ENCODE results near the gene NARF. TPM values are rescaled to one million over a fixed set of nuclear protein-coding genes. Genes with fewer than 3 reads are reported as not detected.

Gene NARF
- total RNA-seq, 5 donors from 2014 or later (not counting 1 experiment from before 2014, with no cell fraction given), result 85.7 to 113 (median 101) TPM

DNA sequence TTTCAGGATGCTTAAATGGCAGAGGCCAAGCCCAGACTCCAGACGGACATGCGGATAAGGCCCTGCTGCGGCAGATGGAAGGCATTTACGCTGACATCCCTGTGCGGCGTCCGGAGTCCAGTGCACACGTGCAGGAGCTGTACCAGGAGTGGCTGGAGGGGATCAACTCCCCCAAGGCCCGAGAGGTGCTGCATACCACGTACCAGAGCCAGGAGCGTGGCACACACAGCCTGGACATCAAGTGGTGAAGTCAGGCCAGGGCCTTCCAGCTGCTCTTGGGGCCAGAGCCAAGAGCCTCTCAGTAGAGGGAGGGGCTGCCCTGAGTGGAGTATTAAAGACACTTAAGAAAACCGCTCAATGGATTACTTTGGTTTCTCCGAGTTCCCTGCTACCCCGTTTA, 29.4 kb downstream of the NARF start:
- DNase-seq, result no peak
- WGBS (ENCODE audit: insufficient coverage), result 99% methylated on average over 10 of the region's 14 CpGs
- Histone ChIP-seq H3K27ac (ENCODE audit: low read length) (no peak overlapping the region), H3K4me1 (ENCODE audit: control insufficient read depth in 1 of 2, extremely low read depth in 1 of 2, insufficient read depth in 2 of 2, low read length in 2 of 2) (peaks cover 0 to 15% of the 10 kb centered on the region in 2 experiments), H3K4me3 (ENCODE audit: control insufficient read depth in 1 of 2, extremely low read depth in 1 of 2, low read length in 1 of 2) (no peak overlapping the region), H3K36me3 (ENCODE audit: control insufficient read depth in 2 of 2, extremely low read depth in 1 of 2, insufficient read depth in 1 of 2, low read length in 1 of 2) (peaks cover 19 to 41% of the 10 kb centered on the region in 2 donors), H3K9me3 (no peaks in the 10 kb centered on the region), H3K27me3 (replicated peaks in 1 of 2; ENCODE audit: control insufficient read depth in 2 of 2, extremely low read depth in 1 of 2, insufficient read depth in 2 of 2, low read length in 1 of 2) (no peaks in the 10 kb centered on the region)
- Mint-ChIP-seq H3K4me1 (peaks cover 10 to 25% (median 14%) of the 10 kb centered on the region in 3 donors), H3K27me3 (no peaks in the 10 kb centered on the region), H3K27ac (no peak overlapping the region), H3K36me3 (peaks cover 30% of the 10 kb centered on the region), H3K9me3 (no peaks in the 10 kb centered on the region), H3K4me3 (no peak overlapping the region)
- ATAC-seq (replicated peaks in 1 of 4), result no peak
- ChIA-PET CTCF (no interaction called here), POLR2A (no interaction called here)

DNA sequence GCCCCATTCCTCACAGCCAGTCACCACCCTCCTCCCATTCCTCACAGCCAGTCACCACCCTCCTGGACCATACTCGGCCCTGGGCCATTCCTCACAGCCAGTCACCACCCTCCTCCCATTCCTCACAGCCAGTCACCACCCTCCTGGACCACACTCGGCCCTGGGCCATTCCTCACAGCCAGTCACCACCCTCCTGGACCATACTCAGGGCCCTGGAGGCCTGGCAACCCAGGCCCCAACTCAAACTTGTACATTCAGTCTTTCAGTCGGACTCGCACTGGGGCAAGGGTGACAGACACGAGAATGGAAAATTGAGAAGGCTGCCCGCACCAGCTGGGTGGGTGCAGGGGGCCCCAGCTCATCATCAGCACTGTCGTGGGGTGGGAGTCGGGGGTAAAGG, 30.6 kb downstream of the NARF start:
- no peak for DNase-seq
- Histone ChIP-seq H3K27me3 (replicated peaks in 1 of 2; ENCODE audit: control insufficient read depth in 2 of 2, extremely low read depth in 1 of 2, insufficient read depth in 2 of 2, low read length in 1 of 2) (no peaks in the 10 kb centered on the region), H3K4me1 (ENCODE audit: control insufficient read depth in 1 of 2, extremely low read depth in 1 of 2, insufficient read depth in 2 of 2, low read length in 2 of 2) (peaks cover 0 to 17% of the 10 kb centered on the region in 2 experiments), H3K36me3 (ENCODE audit: control insufficient read depth in 2 of 2, extremely low read depth in 1 of 2, insufficient read depth in 1 of 2, low read length in 1 of 2) (peaks cover 13 to 29% of the 10 kb centered on the region in 2 donors), H3K4me3 (ENCODE audit: control insufficient read depth in 1 of 2, extremely low read depth in 1 of 2, low read length in 1 of 2) (no peak overlapping the region), H3K9me3 (no peaks in the 10 kb centered on the region), H3K27ac (ENCODE audit: low read length) (no peak overlapping the region)
- H3K9me3 Mint-ChIP-seq, result no peaks in the 10 kb centered on the region
- H3K27me3 Mint-ChIP-seq, result no peaks in the 10 kb centered on the region
- peak overlapping the region in 1 of 2 donors; percentile 34 for H3K27ac Mint-ChIP-seq
- peaks cover 12 to 27% (median 14%) of the 10 kb centered on the region in 3 donors for H3K4me1 Mint-ChIP-seq
- no peak overlapping the region for H3K4me3 Mint-ChIP-seq
- ChIA-PET POLR2A (no interaction called here), CTCF (no interaction called here)
- H3K36me3 Mint-ChIP-seq, result peaks cover 23% of the 10 kb centered on the region
- WGBS (ENCODE audit: insufficient coverage), result 88% methylated on average over 8 of the region's 8 CpGs
- peak in 1 of 4 experiments; percentile 15 for ATAC-seq (replicated peaks in 1 of 4)

DNA sequence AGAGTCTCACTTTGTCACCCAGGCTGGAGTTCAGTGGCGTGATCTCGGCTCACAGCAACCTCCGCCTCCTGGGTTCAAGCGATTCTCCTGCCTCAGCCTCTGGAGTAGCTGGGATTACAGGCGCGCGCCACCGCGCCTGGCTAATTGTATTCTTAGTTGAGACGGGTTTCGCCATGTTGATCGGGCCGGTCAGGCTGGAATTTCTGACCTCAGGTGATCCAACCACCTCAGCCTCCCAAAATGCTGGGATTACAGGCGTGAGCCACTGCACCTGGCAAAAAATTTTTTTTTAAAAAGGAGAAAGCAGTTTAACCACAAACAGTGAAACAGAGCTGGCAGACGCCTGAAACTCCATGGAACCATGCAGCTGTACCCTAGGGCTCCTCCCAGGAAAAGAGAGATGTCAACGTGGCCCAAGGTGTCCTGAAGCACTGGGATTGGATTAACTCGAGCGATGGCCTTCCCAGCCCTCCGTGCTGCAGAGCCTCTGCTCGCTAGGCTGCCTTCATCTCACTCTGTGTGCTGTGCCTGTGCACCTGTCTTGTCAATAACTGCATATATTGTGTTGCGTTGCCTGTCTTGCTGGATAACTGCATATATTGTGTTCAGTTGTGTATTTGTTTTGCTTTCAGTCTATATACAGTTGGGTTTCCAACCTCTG, 31.4 kb downstream of the NARF start:
- ChIA-PET CTCF (no interaction called here), POLR2A (no interaction called here)
- H3K9me3 ChIP-seq, result no peaks in the 10 kb centered on the region
- Mint-ChIP-seq H3K9me3 (no peaks in the 10 kb centered on the region), H3K27me3 (peaks cover 0 to 3% of the 10 kb centered on the region in 2 donors), H3K36me3 (peaks cover 19% of the 10 kb centered on the region), H3K27ac (peak overlapping the region in 1 of 2 donors; percentile 2), H3K4me3 (no peak overlapping the region), H3K4me1 (peaks cover 20 to 35% (median 22%) of the 10 kb centered on the region in 3 donors)
- WGBS (ENCODE audit: insufficient coverage), result 86% methylated on average over 17 of the region's 21 CpGs
- H3K4me1 ChIP-seq (ENCODE audit: control insufficient read depth in 1 of 2, extremely low read depth in 1 of 2, insufficient read depth in 2 of 2, low read length in 2 of 2), result peaks cover 0 to 25% of the 10 kb centered on the region in 2 experiments
- DNase-seq, result no peak
- no peaks in the 10 kb centered on the region for H3K27me3 ChIP-seq (replicated peaks in 1 of 2; ENCODE audit: control insufficient read depth in 2 of 2, extremely low read depth in 1 of 2, insufficient read depth in 2 of 2, low read length in 1 of 2)
- no peak for ATAC-seq (replicated peaks in 1 of 4)
- peaks cover 6 to 21% of the 10 kb centered on the region in 2 donors for H3K36me3 ChIP-seq (ENCODE audit: control insufficient read depth in 2 of 2, extremely low read depth in 1 of 2, insufficient read depth in 1 of 2, low read length in 1 of 2)
- H3K4me3 ChIP-seq (ENCODE audit: control insufficient read depth in 1 of 2, extremely low read depth in 1 of 2, low read length in 1 of 2), result no peak overlapping the region
- no peak overlapping the region for H3K27ac ChIP-seq (ENCODE audit: low read length)

DNA sequence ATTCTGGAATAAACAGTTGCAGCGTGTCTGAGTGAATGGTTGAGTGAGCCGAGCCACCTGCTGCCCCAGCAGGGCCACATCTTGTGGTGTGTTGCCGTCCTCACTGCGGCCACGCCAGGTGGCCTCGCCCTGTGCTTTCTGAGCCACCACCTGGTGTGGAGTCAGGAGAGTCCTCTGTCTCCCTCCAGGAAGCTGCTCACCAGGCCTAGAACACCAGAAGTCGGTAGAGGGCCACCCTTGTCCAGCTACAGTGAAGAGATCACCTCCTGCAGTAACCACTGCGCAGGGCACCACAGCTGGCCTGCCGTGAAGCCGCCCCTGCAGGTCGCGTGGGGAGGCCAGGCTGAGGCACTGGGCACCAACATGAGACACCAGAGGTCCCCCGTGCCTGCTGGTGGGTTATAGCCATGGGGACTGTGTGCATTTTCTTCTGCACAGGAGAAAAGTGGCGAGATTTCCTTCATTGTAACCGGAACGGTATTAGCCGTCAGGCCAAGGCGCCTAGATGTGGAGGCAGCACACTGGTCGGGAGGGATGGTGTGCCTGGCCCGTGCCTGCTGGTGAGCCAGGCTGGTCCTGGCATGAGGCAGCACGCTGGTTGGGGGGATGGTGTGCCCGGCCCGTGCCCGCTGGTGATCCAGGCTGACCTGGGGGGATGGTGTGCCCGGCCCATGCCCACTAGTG, 32.1 kb downstream of the NARF start:
- WGBS (ENCODE audit: insufficient coverage), result 90% methylated on average over 23 of the region's 25 CpGs
- H3K27me3 Mint-ChIP-seq, result peaks cover 0 to 3% of the 10 kb centered on the region in 2 donors
- Histone ChIP-seq H3K27ac (ENCODE audit: low read length) (no peak overlapping the region), H3K27me3 (replicated peaks in 1 of 2; ENCODE audit: control insufficient read depth in 2 of 2, extremely low read depth in 1 of 2, insufficient read depth in 2 of 2, low read length in 1 of 2) (no peaks in the 10 kb centered on the region), H3K4me1 (ENCODE audit: control insufficient read depth in 1 of 2, extremely low read depth in 1 of 2, insufficient read depth in 2 of 2, low read length in 2 of 2) (peaks cover 0 to 27% of the 10 kb centered on the region in 2 experiments), H3K36me3 (ENCODE audit: control insufficient read depth in 2 of 2, extremely low read depth in 1 of 2, insufficient read depth in 1 of 2, low read length in 1 of 2) (peaks cover 4 to 15% of the 10 kb centered on the region in 2 donors), H3K4me3 (ENCODE audit: control insufficient read depth in 1 of 2, extremely low read depth in 1 of 2, low read length in 1 of 2) (no peak overlapping the region), H3K9me3 (no peaks in the 10 kb centered on the region)
- no peaks in the 10 kb centered on the region for H3K9me3 Mint-ChIP-seq
- no peak for ATAC-seq (replicated peaks in 1 of 4)
- H3K4me1 Mint-ChIP-seq, result peaks cover 18 to 32% (median 20%) of the 10 kb centered on the region in 3 donors
- CTCF ChIA-PET, result no interaction called here
- DNase-seq, result no peak
- H3K4me3 Mint-ChIP-seq, result no peak overlapping the region
- H3K36me3 Mint-ChIP-seq, result peaks cover 12% of the 10 kb centered on the region
- POLR2A ChIA-PET, result no interaction called here
- H3K27ac Mint-ChIP-seq, result no peak overlapping the region

DNA sequence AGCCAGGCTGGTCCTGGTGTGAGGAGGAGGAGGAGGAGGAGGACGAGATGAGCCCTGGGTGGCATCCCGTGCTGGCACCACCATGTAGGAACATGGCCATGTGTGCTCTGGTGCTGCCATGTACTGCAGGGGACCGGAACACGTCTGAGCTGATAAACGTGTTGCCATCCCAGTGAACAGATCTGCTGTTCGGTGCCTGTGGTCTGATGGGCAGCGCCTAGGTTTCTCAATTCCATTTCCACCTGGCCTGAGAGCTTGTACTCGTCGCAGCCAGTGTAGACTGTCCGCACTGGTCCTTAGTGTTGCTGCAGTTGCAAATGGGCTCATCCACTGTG, 32.6 kb downstream of the NARF start:
- Mint-ChIP-seq H3K4me3 (no peak overlapping the region), H3K36me3 (peaks cover 10% of the 10 kb centered on the region), H3K27me3 (peaks cover 0 to 3% of the 10 kb centered on the region in 2 donors), H3K4me1 (peaks cover 13 to 28% (median 17%) of the 10 kb centered on the region in 3 donors), H3K27ac (no peak overlapping the region), H3K9me3 (no peaks in the 10 kb centered on the region)
- no peaks in the 10 kb centered on the region for H3K27me3 ChIP-seq (replicated peaks in 1 of 2; ENCODE audit: control insufficient read depth in 2 of 2, extremely low read depth in 1 of 2, insufficient read depth in 2 of 2, low read length in 1 of 2)
- POLR2A ChIA-PET, result no interaction called here
- H3K36me3 ChIP-seq (ENCODE audit: control insufficient read depth in 2 of 2, extremely low read depth in 1 of 2, insufficient read depth in 1 of 2, low read length in 1 of 2), result peaks cover 3 to 13% of the 10 kb centered on the region in 2 donors
- no peak overlapping the region for H3K27ac ChIP-seq (ENCODE audit: low read length)
- H3K9me3 ChIP-seq, result no peaks in the 10 kb centered on the region
- CTCF ChIA-PET, result no interaction called here
- H3K4me1 ChIP-seq (ENCODE audit: control insufficient read depth in 1 of 2, extremely low read depth in 1 of 2, insufficient read depth in 2 of 2, low read length in 2 of 2), result peaks cover 0 to 27% of the 10 kb centered on the region in 2 experiments
- 97% methylated on average over 10 of the region's 10 CpGs for WGBS (ENCODE audit: insufficient coverage)
- DNase-seq (no peak), ATAC-seq (replicated peaks in 1 of 4) (no peak)
- no peak overlapping the region for H3K4me3 ChIP-seq (ENCODE audit: control insufficient read depth in 1 of 2, extremely low read depth in 1 of 2, low read length in 1 of 2)

DNA sequence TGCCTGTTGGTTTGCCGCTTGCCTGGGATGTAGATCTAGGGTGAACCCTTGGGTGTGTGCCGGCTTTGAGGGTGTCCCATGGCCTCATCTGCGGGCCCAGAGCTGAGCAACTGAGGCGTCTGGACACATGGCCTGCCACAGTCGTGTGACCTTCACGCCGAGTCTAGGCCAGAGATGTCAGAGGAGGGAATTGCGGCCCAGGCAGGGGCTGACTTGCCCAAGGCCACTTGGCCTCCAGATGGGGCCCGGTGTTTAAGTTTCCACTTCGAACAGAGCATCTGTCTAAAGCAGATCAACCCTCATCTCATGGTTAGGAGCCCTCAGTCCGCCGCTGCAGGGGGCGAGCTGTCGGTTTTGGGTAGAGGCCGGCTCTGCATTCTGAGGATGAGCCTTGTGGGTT, 33.0 kb downstream of the NARF start:
- peaks cover 0 to 27% of the 10 kb centered on the region in 2 experiments for H3K4me1 ChIP-seq (ENCODE audit: control insufficient read depth in 1 of 2, extremely low read depth in 1 of 2, insufficient read depth in 2 of 2, low read length in 2 of 2)
- Mint-ChIP-seq H3K27me3 (peaks cover 0 to 3% of the 10 kb centered on the region in 2 donors), H3K9me3 (no peaks in the 10 kb centered on the region), H3K27ac (peak overlapping the region in 1 of 2 donors; percentile 45), H3K4me1 (peaks cover 9 to 27% (median 13%) of the 10 kb centered on the region in 3 donors), H3K4me3 (no peak overlapping the region), H3K36me3 (peaks cover 7% of the 10 kb centered on the region)
- POLR2A ChIA-PET, result interaction anchor here in 1 of 2 donors (0.7 kb wide), 1 partner anchor 17 kb away, joined by 4 read pairs; no protein-coding TSS in a partner anchor
- H3K27ac ChIP-seq (ENCODE audit: low read length), result no peak overlapping the region
- ATAC-seq (replicated peaks in 1 of 4) (no peak), DNase-seq (no peak)
- H3K4me3 ChIP-seq (ENCODE audit: control insufficient read depth in 1 of 2, extremely low read depth in 1 of 2, low read length in 1 of 2), result no peak overlapping the region
- H3K9me3 ChIP-seq, result no peaks in the 10 kb centered on the region
- H3K27me3 ChIP-seq (replicated peaks in 1 of 2; ENCODE audit: control insufficient read depth in 2 of 2, extremely low read depth in 1 of 2, insufficient read depth in 2 of 2, low read length in 1 of 2), result no peaks in the 10 kb centered on the region
- WGBS (ENCODE audit: insufficient coverage), result 95% methylated on average over 12 of the region's 15 CpGs
- CTCF ChIA-PET, result no interaction called here
- peaks cover 0 to 13% of the 10 kb centered on the region in 2 donors for H3K36me3 ChIP-seq (ENCODE audit: control insufficient read depth in 2 of 2, extremely low read depth in 1 of 2, insufficient read depth in 1 of 2, low read length in 1 of 2)
